IPS DF 6.9 (cell line): ENCODE measurements around the gene MPND.

Source experiments
- DNase-seq: peaks from one replicate; pipeline ENCODE4 v3.0.0-alpha.2; 2013; ENCODE audit warnings: low read depth, low spot score
- H3K27ac ChIP-seq: one replicate; pipeline ENCODE4 v1.5.1; 2013; ENCODE audit warnings: low read length, control low read depth
- H3K27me3 ChIP-seq: 2 replicates; pipeline ENCODE4 v1.6.1; 2013; ENCODE audit warnings: mild to moderate bottlenecking, low read length; ENCODE audit not compliant: control insufficient read depth, insufficient read depth
- H3K36me3 ChIP-seq: 2 replicates; pipeline ENCODE4 v1.6.1; 2013; ENCODE audit warnings: low read length; ENCODE audit not compliant: control insufficient read depth, insufficient read depth
- H3K4me1 ChIP-seq: 2 replicates; pipeline ENCODE4 v1.6.1; 2013; ENCODE audit warnings: low read length; ENCODE audit not compliant: control insufficient read depth, insufficient read depth
- H3K4me3 ChIP-seq: 2 replicates; pipeline ENCODE4 v1.5.1; 2013; ENCODE audit warnings: mild to moderate bottlenecking, low read length
- H3K9me3 ChIP-seq: 2 replicates; pipeline ENCODE4 v1.6.1; 2013; ENCODE audit warnings: low read length, inconsistent platforms; ENCODE audit not compliant: control insufficient read depth, insufficient read depth
- WGBS: extraction: QIAGEN DNeasy Blood & Tissue Kit; methylation state at CpG from one replicate; pipeline ENCODE4 v1.1.7; 2013; ENCODE audit warnings: mixed read lengths, missing lambda C conversion rate; ENCODE audit not compliant: insufficient read length, insufficient coverage; 5-methylcytosine and 5-hydroxymethylcytosine counted together

MPND gene

GRCh38 chr19:4373013-4373367, 29.6 kb downstream of the MPND start:
- Histone ChIP-seq H3K36me3 (0 out of 2 replicates have a peak, but pooled peaks cover 2% of the 10 kb centered on the region), H3K27me3 (no peaks in the 10 kb centered on the region), H3K4me3 (no peak overlapping the region), H3K4me1 (peaks cover 29% of the 10 kb centered on the region), H3K27ac (no peak overlapping the region), H3K9me3 (no peaks in the 10 kb centered on the region)
- no peak for DNase-seq
- no CpG with 5 or more reads among the region's 8 CpGs for WGBS

DNA sequence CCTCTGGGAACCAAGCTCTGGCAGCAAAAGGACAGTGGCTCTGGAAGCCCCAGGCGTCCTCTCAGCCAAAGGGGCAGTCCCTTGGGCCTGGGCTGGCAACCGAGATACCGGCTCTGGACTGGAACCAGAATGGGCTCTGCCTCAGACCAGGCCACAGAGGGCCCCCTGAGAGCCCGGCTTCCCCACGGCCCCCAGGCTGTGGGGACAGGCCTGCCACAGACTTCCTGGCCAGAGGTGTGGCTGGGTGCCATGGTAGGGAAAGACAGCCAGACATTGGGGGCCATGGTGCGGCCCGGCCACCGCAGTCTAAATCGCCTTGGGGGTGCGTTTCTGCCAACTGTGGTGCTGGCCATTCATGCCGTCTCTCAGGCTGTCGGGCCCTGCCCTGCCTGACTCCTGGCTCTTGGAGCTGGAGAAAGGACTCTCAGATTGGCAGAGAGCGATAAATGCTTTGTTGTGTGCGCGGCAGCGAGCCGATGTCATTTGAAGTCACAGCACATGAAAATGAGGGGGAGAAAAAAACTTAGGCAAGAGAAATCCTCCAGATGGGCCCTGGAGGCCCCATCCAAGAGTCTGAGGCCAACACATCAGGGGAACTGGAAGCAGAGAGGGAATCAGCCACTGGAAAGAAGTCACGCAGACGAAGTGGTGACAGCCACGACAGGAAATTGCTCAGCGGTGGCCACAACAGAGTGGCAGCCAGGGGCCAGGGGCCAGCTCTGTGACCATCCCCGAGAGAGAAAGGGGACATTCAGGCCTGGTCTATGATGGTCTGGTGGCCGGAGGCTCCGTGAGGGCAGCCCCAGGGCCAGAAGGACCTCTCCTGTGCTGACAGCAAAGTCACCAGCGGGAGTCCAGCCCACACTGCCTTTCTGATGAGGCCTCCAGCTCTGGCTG, 30.5 kb downstream of the MPND start:
- Histone ChIP-seq H3K27me3 (no peaks in the 10 kb centered on the region), H3K4me1 (peaks cover 29% of the 10 kb centered on the region), H3K27ac (no peak overlapping the region), H3K4me3 (no peak overlapping the region), H3K9me3 (no peaks in the 10 kb centered on the region), H3K36me3 (0 out of 2 replicates have a peak, but pooled peaks cover 2% of the 10 kb centered on the region)
- WGBS: no CpG with 5 or more reads among the region's 25 CpGs
- no peak for DNase-seq

GRCh38 chr19:4374498-4375163, 31.3 kb downstream of the MPND start:
- Histone ChIP-seq H3K4me3 (no peak overlapping the region), H3K27me3 (no peaks in the 10 kb centered on the region), H3K36me3 (0 out of 2 replicates have a peak, but pooled peaks cover 2% of the 10 kb centered on the region), H3K9me3 (no peaks in the 10 kb centered on the region), H3K4me1 (peaks cover 22% of the 10 kb centered on the region), H3K27ac (no peak overlapping the region)
- no CpG with 5 or more reads among the region's 27 CpGs for WGBS
- no peak for DNase-seq

DNA sequence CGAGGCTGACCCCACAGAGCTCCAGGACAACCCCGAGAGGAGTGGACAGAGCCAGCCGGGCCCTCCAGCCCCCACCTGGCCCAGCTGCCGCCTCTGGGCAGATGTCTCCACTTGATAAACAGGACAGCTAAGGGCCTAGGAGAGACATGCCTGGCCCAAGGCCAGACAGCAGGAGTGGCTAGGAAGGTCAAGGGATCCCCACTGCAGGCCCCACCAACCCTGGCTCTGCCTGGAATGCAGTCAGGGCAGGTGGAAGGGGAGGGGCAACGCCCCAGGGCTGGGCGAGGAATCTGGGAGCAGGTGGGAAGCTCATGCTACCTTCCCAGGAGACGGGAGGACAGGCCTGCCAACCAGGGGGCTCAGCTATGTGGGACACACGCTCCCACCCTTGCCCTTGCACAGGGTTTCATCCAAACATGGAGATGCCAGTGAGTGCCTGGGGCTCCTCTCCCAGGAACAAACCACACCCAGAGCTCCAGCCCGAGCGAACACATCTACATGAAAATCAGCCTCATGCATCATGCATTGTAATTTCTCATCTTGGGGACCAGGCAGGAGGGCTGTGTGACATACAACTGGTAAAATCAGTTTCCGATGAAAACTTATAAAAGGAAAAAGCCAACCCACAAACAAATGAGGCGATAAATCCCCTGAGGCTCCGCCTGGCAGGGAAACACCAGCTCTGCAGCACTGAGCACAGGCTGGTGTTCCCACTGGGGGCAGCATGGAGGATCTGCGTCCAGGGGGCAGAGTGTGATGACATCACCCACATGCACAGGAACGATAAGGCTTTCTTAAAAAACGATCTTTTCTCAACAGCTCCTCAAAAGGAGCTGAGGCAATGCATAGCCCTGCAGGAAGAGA, 32.0 kb downstream of the MPND start:
- WGBS: no CpG with 5 or more reads among the region's 16 CpGs
- 0 out of 2 replicates have a peak, but pooled peaks cover 2% of the 10 kb centered on the region for H3K36me3 ChIP-seq
- H3K4me1 ChIP-seq: peaks cover 19% of the 10 kb centered on the region
- no peak overlapping the region for H3K27ac ChIP-seq
- no peaks in the 10 kb centered on the region for H3K9me3 ChIP-seq
- no peak for DNase-seq
- H3K27me3 ChIP-seq: no peaks in the 10 kb centered on the region
- no peak overlapping the region for H3K4me3 ChIP-seq

DNA sequence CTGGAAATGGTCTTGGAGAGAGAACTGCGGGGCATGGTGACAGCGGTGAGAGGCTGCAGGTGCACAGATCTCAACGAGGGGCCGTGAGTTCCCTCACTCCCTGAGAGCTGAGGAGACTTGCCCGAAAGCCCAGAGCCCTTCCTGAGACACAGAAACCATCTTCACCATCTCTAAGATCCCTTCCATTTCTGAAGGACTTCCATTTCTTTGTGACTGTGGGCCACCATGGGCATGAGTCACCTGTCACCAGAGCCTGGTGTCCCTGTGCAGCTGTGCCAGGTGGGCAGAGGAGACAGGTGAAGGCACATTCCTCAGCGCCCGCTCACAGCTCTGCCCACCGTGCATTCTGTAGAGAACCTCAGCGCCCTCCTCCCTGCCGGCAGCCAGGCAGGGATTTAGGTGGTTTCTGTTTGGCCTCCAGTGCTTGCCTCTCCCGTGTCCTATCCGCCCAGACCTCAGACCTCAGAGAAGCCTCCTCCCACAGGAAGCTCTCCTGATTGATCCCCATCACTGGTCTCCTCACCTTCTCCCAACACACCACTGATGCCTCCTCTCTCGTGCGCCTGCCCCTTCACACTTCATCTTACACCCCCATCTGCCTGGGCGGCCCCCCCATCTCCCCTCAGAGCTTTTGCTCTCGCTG, 32.8 kb downstream of the MPND start:
- H3K27ac ChIP-seq: no peak overlapping the region
- peaks cover 19% of the 10 kb centered on the region for H3K4me1 ChIP-seq
- H3K4me3 ChIP-seq: no peak overlapping the region
- no CpG with 5 or more reads among the region's 16 CpGs for WGBS
- H3K27me3 ChIP-seq: no peaks in the 10 kb centered on the region
- no peaks in the 10 kb centered on the region for H3K9me3 ChIP-seq
- no peak for DNase-seq
- H3K36me3 ChIP-seq: 0 out of 2 replicates have a peak, but pooled peaks cover under 1% of the 10 kb centered on the region

DNA sequence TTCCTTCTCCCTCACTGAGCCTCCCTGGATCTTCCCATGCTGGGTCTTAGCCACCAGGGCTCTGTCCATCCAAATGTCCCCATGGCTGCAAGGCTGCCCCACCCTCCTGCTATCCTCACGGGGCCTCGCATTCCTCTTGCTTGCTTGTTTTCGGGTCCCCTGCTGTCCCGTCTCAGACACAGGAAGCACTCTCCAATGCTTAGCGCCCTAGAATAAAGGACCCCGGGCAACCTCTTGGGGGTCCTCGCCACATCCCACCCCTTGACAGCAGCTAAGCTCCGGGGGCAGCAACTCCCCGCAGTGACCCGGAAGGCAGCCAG, 33.3 kb downstream of the MPND start:
- Histone ChIP-seq H3K36me3 (no peaks in the 10 kb centered on the region), H3K27me3 (no peaks in the 10 kb centered on the region), H3K9me3 (no peaks in the 10 kb centered on the region), H3K27ac (no peak overlapping the region), H3K4me1 (peaks cover 19% of the 10 kb centered on the region), H3K4me3 (no peak overlapping the region)
- no CpG with 5 or more reads among the region's 10 CpGs for WGBS
- no peak for DNase-seq

- H3K36me3 ChIP-seq: no peaks in the 10 kb centered on the region
- no peak overlapping the region for H3K4me3 ChIP-seq
- no peak for DNase-seq
- H3K27me3 ChIP-seq: no peaks in the 10 kb centered on the region
- H3K9me3 ChIP-seq: no peaks in the 10 kb centered on the region
- H3K4me1 ChIP-seq: peaks cover 19% of the 10 kb centered on the region
- no peak overlapping the region for H3K27ac ChIP-seq
- no CpG with 5 or more reads among the region's 23 CpGs for WGBS
These were observed 33.8 kb downstream of the MPND start for GRCh38 chr19:4376991-4377781.

DNA sequence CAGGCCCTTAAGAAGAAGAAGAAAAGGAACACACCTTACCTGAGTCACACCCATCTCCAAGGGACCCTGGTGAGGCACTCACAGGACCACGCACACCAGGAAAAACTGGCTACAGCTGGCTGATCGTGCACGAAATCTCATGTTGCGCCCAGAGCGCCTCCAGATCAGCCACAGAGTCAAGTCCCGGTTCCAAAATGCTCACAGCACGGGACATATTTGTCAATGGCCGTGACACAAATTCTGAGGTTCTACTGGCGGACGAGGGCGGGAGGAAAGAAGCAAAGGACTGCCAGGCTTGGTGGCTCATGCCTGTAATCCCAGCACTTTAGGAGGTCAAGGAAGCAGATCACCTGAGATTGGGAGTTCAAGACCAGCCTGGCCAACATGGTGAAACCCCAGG, 35.5 kb downstream of the MPND start:
- Histone ChIP-seq H3K36me3 (no peaks in the 10 kb centered on the region), H3K4me1 (peaks cover 19% of the 10 kb centered on the region), H3K4me3 (no peak overlapping the region), H3K27ac (no peak overlapping the region), H3K27me3 (no peaks in the 10 kb centered on the region), H3K9me3 (no peaks in the 10 kb centered on the region)
- DNase-seq: no peak
- WGBS: no CpG with 5 or more reads among the region's 11 CpGs

- Histone ChIP-seq H3K4me3 (no peak overlapping the region), H3K27ac (no peak overlapping the region), H3K4me1 (peaks cover 18% of the 10 kb centered on the region), H3K36me3 (no peaks in the 10 kb centered on the region), H3K27me3 (no peaks in the 10 kb centered on the region), H3K9me3 (no peaks in the 10 kb centered on the region)
- WGBS: no CpG with 5 or more reads among the region's 20 CpGs
- DNase-seq: no peak
These were observed 36.3 kb downstream of the MPND start for GRCh38 chr19:4379383-4380253.
